ENCODE data around the gene PXK. TPM values are rescaled to one million over a fixed set of nuclear protein-coding genes. Genes with fewer than 3 reads are reported as not detected.

The PXK gene
- total and polyA plus RNA-seq, 10 of the 15 experiments (the other 5 are each of a cell fraction or from before 2014, with no cell fraction given): 8.4 to 38.0 (median 27.6) TPM

DNA sequence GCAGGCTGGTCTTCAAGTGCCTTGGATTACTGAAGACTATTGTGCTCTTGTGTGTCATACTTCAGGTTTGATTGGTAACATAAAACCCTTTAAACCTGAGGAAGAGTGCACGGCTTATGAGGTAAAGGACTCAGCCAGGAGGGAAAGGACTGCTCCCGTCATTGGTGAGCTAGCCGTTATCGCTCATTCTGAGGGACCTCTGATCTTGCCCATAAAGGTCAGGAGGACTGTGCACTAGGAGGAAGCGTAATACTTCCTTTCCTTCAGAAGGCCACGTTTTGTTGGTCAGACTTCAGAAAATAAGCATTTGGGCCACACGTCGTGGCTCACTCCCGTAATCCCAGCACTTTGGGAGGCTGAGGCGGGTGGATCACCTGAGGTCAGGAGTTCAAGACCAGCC, 37.7 kb downstream of the PXK start (continued):
- TF ChIP-seq, protein P1, sequence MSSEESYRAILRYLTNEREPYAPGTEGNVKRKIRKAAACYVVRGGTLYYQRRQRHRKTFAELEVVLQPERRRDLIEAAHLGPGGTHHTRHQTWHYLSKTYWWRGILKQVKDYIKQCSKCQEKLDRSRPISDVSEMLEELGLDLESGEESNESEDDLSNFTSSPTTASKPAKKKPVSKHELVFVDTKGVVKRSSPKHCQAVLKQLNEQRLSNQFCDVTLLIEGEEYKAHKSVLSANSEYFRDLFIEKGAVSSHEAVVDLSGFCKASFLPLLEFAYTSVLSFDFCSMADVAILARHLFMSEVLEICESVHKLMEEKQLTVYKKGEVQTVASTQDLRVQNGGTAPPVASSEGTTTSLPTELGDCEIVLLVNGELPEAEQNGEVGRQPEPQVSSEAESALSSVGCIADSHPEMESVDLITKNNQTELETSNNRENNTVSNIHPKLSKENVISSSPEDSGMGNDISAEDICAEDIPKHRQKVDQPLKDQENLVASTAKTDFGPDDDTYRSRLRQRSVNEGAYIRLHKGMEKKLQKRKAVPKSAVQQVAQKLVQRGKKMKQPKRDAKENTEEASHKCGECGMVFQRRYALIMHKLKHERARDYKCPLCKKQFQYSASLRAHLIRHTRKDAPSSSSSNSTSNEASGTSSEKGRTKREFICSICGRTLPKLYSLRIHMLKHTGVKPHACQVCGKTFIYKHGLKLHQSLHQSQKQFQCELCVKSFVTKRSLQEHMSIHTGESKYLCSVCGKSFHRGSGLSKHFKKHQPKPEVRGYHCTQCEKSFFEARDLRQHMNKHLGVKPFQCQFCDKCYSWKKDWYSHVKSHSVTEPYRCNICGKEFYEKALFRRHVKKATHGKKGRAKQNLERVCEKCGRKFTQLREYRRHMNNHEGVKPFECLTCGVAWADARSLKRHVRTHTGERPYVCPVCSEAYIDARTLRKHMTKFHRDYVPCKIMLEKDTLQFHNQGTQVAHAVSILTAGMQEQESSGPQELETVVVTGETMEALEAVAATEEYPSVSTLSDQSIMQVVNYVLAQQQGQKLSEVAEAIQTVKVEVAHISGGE (CRISPR knock-in tag; IDR thresholded peaks at IDR 0.05): no peak
- TF ChIP-seq, protein P2, sequence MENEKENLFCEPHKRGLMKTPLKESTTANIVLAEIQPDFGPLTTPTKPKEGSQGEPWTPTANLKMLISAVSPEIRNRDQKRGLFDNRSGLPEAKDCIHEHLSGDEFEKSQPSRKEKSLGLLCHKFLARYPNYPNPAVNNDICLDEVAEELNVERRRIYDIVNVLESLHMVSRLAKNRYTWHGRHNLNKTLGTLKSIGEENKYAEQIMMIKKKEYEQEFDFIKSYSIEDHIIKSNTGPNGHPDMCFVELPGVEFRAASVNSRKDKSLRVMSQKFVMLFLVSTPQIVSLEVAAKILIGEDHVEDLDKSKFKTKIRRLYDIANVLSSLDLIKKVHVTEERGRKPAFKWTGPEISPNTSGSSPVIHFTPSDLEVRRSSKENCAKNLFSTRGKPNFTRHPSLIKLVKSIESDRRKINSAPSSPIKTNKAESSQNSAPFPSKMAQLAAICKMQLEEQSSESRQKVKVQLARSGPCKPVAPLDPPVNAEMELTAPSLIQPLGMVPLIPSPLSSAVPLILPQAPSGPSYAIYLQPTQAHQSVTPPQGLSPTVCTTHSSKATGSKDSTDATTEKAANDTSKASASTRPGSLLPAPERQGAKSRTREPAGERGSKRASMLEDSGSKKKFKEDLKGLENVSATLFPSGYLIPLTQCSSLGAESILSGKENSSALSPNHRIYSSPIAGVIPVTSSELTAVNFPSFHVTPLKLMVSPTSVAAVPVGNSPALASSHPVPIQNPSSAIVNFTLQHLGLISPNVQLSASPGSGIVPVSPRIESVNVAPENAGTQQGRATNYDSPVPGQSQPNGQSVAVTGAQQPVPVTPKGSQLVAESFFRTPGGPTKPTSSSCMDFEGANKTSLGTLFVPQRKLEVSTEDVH (IDR thresholded peaks at IDR 0.05; ENCODE audit: low read depth, partially characterized antibody): no peak
- no peak for TF ChIP-seq CBX3 (IDR thresholded peaks at IDR 0.05; ENCODE audit: borderline replicate concordance, low read depth)

DNA sequence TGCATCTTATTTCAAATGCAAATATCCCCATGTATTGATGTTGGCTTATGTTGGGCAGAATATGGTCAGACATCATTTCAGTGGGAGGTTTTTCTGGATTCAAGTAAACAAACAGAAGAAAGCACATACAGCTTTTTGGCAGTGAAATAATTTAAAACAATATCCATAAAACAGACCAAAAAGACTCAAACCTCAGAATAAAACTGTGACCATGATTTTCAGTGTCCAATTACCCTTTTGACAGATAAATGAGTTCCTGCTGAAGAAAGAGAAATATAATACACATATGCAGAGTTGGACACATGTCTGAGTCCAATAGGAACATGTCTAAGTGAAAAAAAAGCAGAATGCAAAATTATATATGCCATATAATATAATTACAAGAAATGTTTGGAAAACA, 39.1 kb downstream of the PXK start:
- in situ Hi-C loops (cut with MboI): no loop called here
- no peaks in the 10 kb centered on the region for H3K27me3 ChIP-seq (replicated peaks in 1 of 2; ENCODE audit: control insufficient read depth in 2 of 2, insufficient read depth in 2 of 2, low read length in 1 of 2)
- RAD21 ChIA-PET (ENCODE audit: unreplicated experiment): interaction anchor here (0.8 kb wide), 1 partner anchor 36 kb away, joined by 3 read pairs; no protein-coding TSS in a partner anchor
- ATAC-seq (no peak), DNase-seq (ENCODE audit: low read depth, low spot score) (no peak), FAIRE-seq (no peak)
- H3K4me3 ChIP-seq: no peak overlapping the region
- no peak overlapping the region for H3K27ac ChIP-seq (ENCODE audit: control insufficient read depth, insufficient read depth)
- H3K4me1 ChIP-seq (ENCODE audit: control insufficient read depth, insufficient read depth, low read length): no peaks in the 10 kb centered on the region
- CTCF ChIA-PET: no interaction called here
- no peaks in the 10 kb centered on the region; a peak in 1 of 4 replicates for H3K36me3 ChIP-seq (ENCODE audit: control insufficient read depth in 2 of 2, insufficient read depth in 2 of 2, low read length in 1 of 2)
- H3K4me2 ChIP-seq (ENCODE audit: control insufficient read depth, insufficient read depth): no peak overlapping the region
- no peaks in the 10 kb centered on the region for H3K9me3 ChIP-seq (replicated peaks; ENCODE audit: control insufficient read depth, insufficient read depth, low read length)
- intact Hi-C loops (cut with micrococcal nuclease; ENCODE audit: unreplicated experiment): no loop called here
- no peaks in the 10 kb centered on the region for H3K79me2 ChIP-seq (ENCODE audit: control insufficient read depth, insufficient read depth, low read length)
- SMC1A ChIA-PET (ENCODE audit: uncharacterized antibody, unreplicated experiment): interaction anchor here (0.6 kb wide), 1 partner anchor 22 kb away, joined by 3 read pairs; no protein-coding TSS in a partner anchor
- H3K9ac ChIP-seq (ENCODE audit: control insufficient read depth, insufficient read depth, low read length): no peak overlapping the region
- BruUV-seq (replicated peaks): no TSS peak
- POLR2A ChIA-PET: no interaction called here
- H4K20me1 ChIP-seq (ENCODE audit: control insufficient read depth, insufficient read depth): no peaks in the 10 kb centered on the region
- no peak overlapping the region for H2AFZ ChIP-seq (ENCODE audit: control insufficient read depth, low read depth, low read length)
- TF ChIP-seq NR2F1 (conservative IDR thresholded peaks at IDR 0.05) (no peak), BCL11A (IDR thresholded peaks at IDR 0.05; ENCODE audit: low read depth, low read length) (no peak), YBX1 (IDR thresholded peaks at IDR 0.05) (no peak), CBFB (IDR thresholded peaks at IDR 0.05; ENCODE audit: low read depth) (no peak), BMI1 (IDR thresholded peaks at IDR 0.05; ENCODE audit: borderline replicate concordance) (no peak), SRF (IDR thresholded peaks at IDR 0.05; ENCODE audit: low read depth in 2 of 2, low read length in 2 of 2) (no peak), ZZZ3 (IDR thresholded peaks at IDR 0.05; ENCODE audit: control insufficient read depth, insufficient read length, low read depth) (no peak), MYC (IDR thresholded peaks at IDR 0.05; ENCODE audit: insufficient read depth, insufficient read length, insufficient replicate concordance, low read length, severe bottlenecking) (no peak)
- TF ChIP-seq, protein P3, sequence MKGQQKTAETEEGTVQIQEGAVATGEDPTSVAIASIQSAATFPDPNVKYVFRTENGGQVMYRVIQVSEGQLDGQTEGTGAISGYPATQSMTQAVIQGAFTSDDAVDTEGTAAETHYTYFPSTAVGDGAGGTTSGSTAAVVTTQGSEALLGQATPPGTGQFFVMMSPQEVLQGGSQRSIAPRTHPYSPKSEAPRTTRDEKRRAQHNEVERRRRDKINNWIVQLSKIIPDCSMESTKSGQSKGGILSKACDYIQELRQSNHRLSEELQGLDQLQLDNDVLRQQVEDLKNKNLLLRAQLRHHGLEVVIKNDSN (IDR thresholded peaks at IDR 0.05; ENCODE audit: borderline replicate concordance, extremely low read length, insufficient read depth, low read depth, low read length): no peak
- TF ChIP-seq, protein P4, sequence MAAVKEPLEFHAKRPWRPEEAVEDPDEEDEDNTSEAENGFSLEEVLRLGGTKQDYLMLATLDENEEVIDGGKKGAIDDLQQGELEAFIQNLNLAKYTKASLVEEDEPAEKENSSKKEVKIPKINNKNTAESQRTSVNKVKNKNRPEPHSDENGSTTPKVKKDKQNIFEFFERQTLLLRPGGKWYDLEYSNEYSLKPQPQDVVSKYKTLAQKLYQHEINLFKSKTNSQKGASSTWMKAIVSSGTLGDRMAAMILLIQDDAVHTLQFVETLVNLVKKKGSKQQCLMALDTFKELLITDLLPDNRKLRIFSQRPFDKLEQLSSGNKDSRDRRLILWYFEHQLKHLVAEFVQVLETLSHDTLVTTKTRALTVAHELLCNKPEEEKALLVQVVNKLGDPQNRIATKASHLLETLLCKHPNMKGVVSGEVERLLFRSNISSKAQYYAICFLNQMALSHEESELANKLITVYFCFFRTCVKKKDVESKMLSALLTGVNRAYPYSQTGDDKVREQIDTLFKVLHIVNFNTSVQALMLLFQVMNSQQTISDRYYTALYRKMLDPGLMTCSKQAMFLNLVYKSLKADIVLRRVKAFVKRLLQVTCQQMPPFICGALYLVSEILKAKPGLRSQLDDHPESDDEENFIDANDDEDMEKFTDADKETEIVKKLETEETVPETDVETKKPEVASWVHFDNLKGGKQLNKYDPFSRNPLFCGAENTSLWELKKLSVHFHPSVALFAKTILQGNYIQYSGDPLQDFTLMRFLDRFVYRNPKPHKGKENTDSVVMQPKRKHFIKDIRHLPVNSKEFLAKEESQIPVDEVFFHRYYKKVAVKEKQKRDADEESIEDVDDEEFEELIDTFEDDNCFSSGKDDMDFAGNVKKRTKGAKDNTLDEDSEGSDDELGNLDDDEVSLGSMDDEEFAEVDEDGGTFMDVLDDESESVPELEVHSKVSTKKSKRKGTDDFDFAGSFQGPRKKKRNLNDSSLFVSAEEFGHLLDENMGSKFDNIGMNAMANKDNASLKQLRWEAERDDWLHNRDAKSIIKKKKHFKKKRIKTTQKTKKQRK (IDR thresholded peaks at IDR 0.05; ENCODE audit: low read depth, low read length): no peak
